K562 (cell line): Measurements from ENCODE around the gene NEK1. TPM values are rescaled to one million over a fixed set of nuclear protein-coding genes. Genes with fewer than 3 reads are reported as not detected.

Source experiments
- ATAC-seq: fragments of 200-7000 bp; cut with Tn5 transposase; 3 replicates; pipeline ENCODE4 v1.9.1; 2020; ENCODE audit warnings: moderate library complexity
- BruUV-seq: library from RNA; stranded (reverse); fragments of 400-500 nt; replicated peaks from 2 replicates; lab custom pipeline; 2021; lab: Mats Ljungman, UMichigan
- CTCF ChIA-PET: fragments of 300-600 bp; formaldehyde crosslinking; extraction: SDS; loops from one replicate; lab custom pipeline; 2021; ENCODE audit warnings: low intra/inter-chr PET ratio; lab: Yijun Ruan, JAX
- POLR2A ChIA-PET: fragments of 300-600, 350-650 bp; sonication (Branson Sonifier 250); formaldehyde crosslinking; extraction: SDS; loops from one replicate; lab custom pipeline; 2021; ENCODE audit warnings: antibody characterized with exemption, inconsistent platforms; lab: Yijun Ruan, JAX
- DNase-seq, 4 experiments: peaks; one replicate each; pipeline versions ENCODE4 v3.0.0 to v3.0.0-alpha.2; 2011 to 2018; ENCODE audit warnings: low spot score in 3 of 4, mixed read lengths in 3 of 4; ENCODE audit errors: extremely low read depth in 1 of 4
- FAIRE-seq: peaks from 2 replicates; lab custom pipeline; 2011; peaks lifted over from hg19 to GRCh38; lab: Jason Lieb, UNC
- H2AFZ ChIP-seq: 2 replicates; pipeline ENCODE4 v1.6.0; 2011; ENCODE audit warnings: low read depth, low read length, control low read depth, inconsistent platforms
- H3K27ac ChIP-seq: fragments of 200-600 bp; 3 replicates; pipeline ENCODE4 v1.8.0; 2011; ENCODE audit warnings: low read depth, mild to moderate bottlenecking, control low read depth, inconsistent platforms, low read length, moderate library complexity, mixed read lengths; ENCODE audit errors: extremely low read depth
- H3K27me3 ChIP-seq, 2 experiments: fragments of 300-600 bp in 1 of 2; 2 replicates in 1 of 2; 3 replicates in 1 of 2; pipeline versions ENCODE4 v1.6.0 to v1.8.0; 2011; ENCODE audit warnings: inconsistent platforms in 2 of 2, low read length in 2 of 2, mild to moderate bottlenecking in 1 of 2, mixed read lengths in 1 of 2, moderate library complexity in 1 of 2; ENCODE audit not compliant: control insufficient read depth in 2 of 2, insufficient read depth in 2 of 2
- H3K36me3 ChIP-seq: fragments of 300-600 bp; 3 replicates; pipeline ENCODE4 v1.8.0; 2011; ENCODE audit warnings: mild to moderate bottlenecking, low read length, inconsistent platforms; ENCODE audit not compliant: control insufficient read depth, insufficient read depth
- H3K4me1 ChIP-seq, 2 experiments: fragments of 200-600 bp in 1 of 2; replicated peaks in 1 of 2; 2 replicates in 1 of 2; 3 replicates in 1 of 2; pipeline versions ENCODE4 v1.5.1 to v1.8.0; 2011; ENCODE audit warnings: inconsistent platforms in 2 of 2, low read length in 2 of 2, mild to moderate bottlenecking in 1 of 2, mixed read lengths in 1 of 2, moderate library complexity in 1 of 2; ENCODE audit not compliant: control insufficient read depth in 2 of 2, insufficient read depth in 2 of 2
- H3K4me2 ChIP-seq: 2 replicates; pipeline ENCODE4 v1.6.1; 2011; ENCODE audit warnings: low read length, control low read depth, inconsistent platforms, mixed read lengths; ENCODE audit not compliant: insufficient read depth
- H3K4me3 ChIP-seq: fragments of 200-600 bp; sonication (generic), shearing (Covaris generic); 2 replicates; pipeline ENCODE4 v1.5.1; 2016; ENCODE audit warnings: control low read depth, inconsistent platforms
- H3K79me2 ChIP-seq: fragments of 200-600 bp; 3 replicates; pipeline ENCODE4 v1.8.0; 2011; ENCODE audit warnings: low read length, inconsistent platforms; ENCODE audit not compliant: control insufficient read depth, insufficient read depth
- H3K9ac ChIP-seq, 2 experiments: 2 replicates each; pipeline versions ENCODE4 v1.6.0 to v1.6.1; 2011; ENCODE audit warnings: low read depth in 2 of 2, low read length in 2 of 2, control low read depth in 1 of 2, inconsistent platforms in 1 of 2, mild to moderate bottlenecking in 1 of 2, mixed read lengths in 1 of 2; ENCODE audit not compliant: insufficient read depth in 1 of 2
- H3K9me1 ChIP-seq: one replicate; pipeline ENCODE4 v1.6.0; 2011; ENCODE audit warnings: inconsistent platforms, mild to moderate bottlenecking, low read length, moderate library complexity; ENCODE audit not compliant: control insufficient read depth, insufficient read depth
- H3K9me3 ChIP-seq: replicated peaks from 2 replicates; pipeline ENCODE4 v1.5.1; 2011; ENCODE audit warnings: low read depth, low read length, inconsistent platforms; ENCODE audit not compliant: control insufficient read depth, insufficient read depth
- H4K20me1 ChIP-seq: replicated peaks from 2 replicates; pipeline ENCODE4 v1.6.1; 2011; ENCODE audit warnings: low read length, inconsistent platforms, mixed read lengths; ENCODE audit not compliant: control insufficient read depth, insufficient read depth
- KDM5B ChIP-seq: fragments of 200-600 bp; sonication (generic); IDR thresholded peaks from 2 replicates; pipeline ENCODE4 v1.6.1; 2012; ENCODE audit warnings: low read depth, mild to moderate bottlenecking, moderate library complexity, low read length, control low read depth, inconsistent platforms; ENCODE audit not compliant: insufficient replicate concordance
- MYBL2 ChIP-seq, 2 experiments: fragments of 450-650 bp in 1 of 2; sonication (generic) in 1 of 2; formaldehyde crosslinking in 1 of 2; IDR thresholded peaks; 2 replicates each; pipeline versions ENCODE4 v1.6.1 to v1.8.1; 2017 to 2022; ENCODE audit warnings: borderline replicate concordance in 1 of 2, inconsistent platforms in 1 of 2, low read depth in 1 of 2, mild to moderate bottlenecking in 1 of 2, missing genetic modification reagents in 1 of 2, moderate library complexity in 1 of 2
- SMAD3 ChIP-seq: fragments of 450-650 bp; formaldehyde crosslinking; conservative IDR thresholded peaks from 2 replicates; pipeline ENCODE4 v1.4.0; 2020; ENCODE audit warnings: mild to moderate bottlenecking
- SREBF2 ChIP-seq: sonication (generic); formaldehyde crosslinking; IDR thresholded peaks from 2 replicates; pipeline ENCODE4 v1.4.0; 2020; ENCODE audit warnings: mild to moderate bottlenecking, missing genetic modification reagents
- ZNF280B ChIP-seq: fragments of 250-450 bp; sonication (Bioruptor Pico); IDR thresholded peaks from 2 replicates; pipeline ENCODE4 v1.5.1; 2021; ENCODE audit warnings: mild to moderate bottlenecking
- WGBS: fragments of 100-300 bp; shearing (Covaris generic); methylation state at CpG from one replicate; pipeline ENCODE4 v1.1.6; 2016; ENCODE audit warnings: low coverage, mixed read lengths; ENCODE audit not compliant: insufficient coverage; ENCODE audit errors: missing lambda C conversion rate; 5-methylcytosine and 5-hydroxymethylcytosine counted together
- in situ Hi-C: fragments of 300-500 bp; cut with MboI; formaldehyde crosslinking; loops from 4 replicates; pipeline ENCODE4 v1.15.0; 2018; ENCODE audit warnings: inconsistent platforms, mixed read lengths
- intact Hi-C: fragments of 100-400 bp; cut with micrococcal nuclease; formaldehyde crosslinking; loops from 2 replicates; pipeline ENCODE4 v1.14.2; 2022
- polyA plus RNA-seq, 8 experiments: library from polyadenylated mRNA; depleted of rRNA in 4 of 8; stranded (reverse) in 5 of 8; unstranded in 3 of 8; fragments of >200 nt; fragmentation: Nextera tagmentation in 2 of 8; fragmentation: Illumina TruSeq in 1 of 8; extraction: Ambion mirVana in 2 of 8; extraction: Trizol in 1 of 8; gene quantifications; 2 replicates each; pipeline versions ENCODE4 v1.2.1 to v1.2.3, GENCODE V29; 2011 to 2014; ENCODE audit warnings: inconsistent platforms in 1 of 8, missing spikeins in 1 of 8
- total RNA-seq, 7 experiments: library from RNA; depleted of rRNA in 6 of 7; stranded (reverse); fragments of >200 nt in 6 of 7; fragmentation: Illumina TruSeq in 2 of 7; extraction: Trizol in 2 of 7; gene quantifications; 2 replicates each; pipeline versions ENCODE4 v1.2.1 to v1.2.3, GENCODE V29; 2011 to 2021; ENCODE audit warnings: low replicate concordance in 1 of 7

Gene NEK1
- total and polyA plus RNA-seq, 9 of the 15 experiments (the other 6 are each of a cell fraction or from before 2014, with no cell fraction given), result 6.2 to 15.7 (median 10.3) TPM

- H3K9ac ChIP-seq, result no peak overlapping the region
- ChIA-PET POLR2A (no interaction called here), CTCF (no interaction called here)
- intact Hi-C loops (no loop called here), in situ Hi-C loops (no loop called here)
- no peaks in the 10 kb centered on the region for H4K20me1 ChIP-seq
- no peaks in the 10 kb centered on the region for H3K9me1 ChIP-seq
- no peak for FAIRE-seq
- H3K4me1 ChIP-seq, result no peaks in the 10 kb centered on the region; a peak in 1 of 5 replicates
- DNase-seq, result no peak
- H3K36me3 ChIP-seq, result no peaks in the 10 kb centered on the region
- no peak for ATAC-seq
- H3K9me3 ChIP-seq, result no peaks in the 10 kb centered on the region
- H3K27me3 ChIP-seq, result peaks cover 2 to 5% of the 10 kb centered on the region in 2 experiments; a peak in 1 of 5 replicates
- no peak overlapping the region for H3K4me2 ChIP-seq
- no peak overlapping the region for H3K27ac ChIP-seq
- BruUV-seq, result no TSS peak
- H2AFZ ChIP-seq, result no peak overlapping the region
- TF ChIP-seq ZNF280B (CRISPR knock-in tag), result no peak
- TF ChIP-seq KDM5B, result no peak
- no peak for TF ChIP-seq SREBF2 (CRISPR knock-in tag)
- TF ChIP-seq SMAD3 (CRISPR knock-in tag), result no peak
- no peak for TF ChIP-seq MYBL2 (IDR thresholded peaks at IDR 0.05; ENCODE audit: low read depth)
- TF ChIP-seq MYBL2 (CRISPR knock-in tag; IDR thresholded peaks at IDR 0.05; ENCODE audit: borderline replicate concordance), result no peak
- no peaks in the 10 kb centered on the region for H3K79me2 ChIP-seq
- no peak overlapping the region for H3K4me3 ChIP-seq
- 21% methylated on average over 3 of the region's 3 CpGs for WGBS
Measured at GRCh38 chr4:169385376-169385775, 227.0 kb downstream of the NEK1 start.
